ENCODE measurements around the gene SDK2.
A peak's percentile ranks its signal among the peaks of the same experiment; 100 is the strongest.

Gene SDK2

GRCh38 chr17:73641826-73642600 lies 2.2 kb downstream of the SDK2 start:
- peak in 1 of 42 donors; percentile 12 for DNase-seq

DNA sequence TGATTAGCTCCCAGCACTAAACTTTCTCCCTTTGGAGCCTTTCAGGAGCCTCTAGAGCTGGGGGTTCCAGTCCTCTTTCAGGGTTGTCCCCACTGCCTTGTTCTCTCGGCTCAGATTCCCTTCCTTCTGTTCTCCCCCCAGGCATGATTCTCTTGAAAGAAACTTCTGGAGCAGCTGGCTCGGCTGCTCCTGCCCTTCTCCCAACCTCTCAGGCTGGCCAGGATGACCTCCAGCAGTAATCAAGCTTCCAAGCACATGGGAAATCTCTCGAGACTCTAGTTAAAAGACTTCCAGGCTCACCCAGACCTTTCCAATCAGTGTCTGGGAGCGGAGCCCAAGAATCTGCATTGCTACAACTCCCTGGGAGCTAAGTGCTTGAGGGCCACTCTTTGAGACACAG lies 3.6 kb downstream of the SDK2 start:
- intact Hi-C loops (cut with DNase I): loop anchor here (5.0 kb wide), 1 partner anchor 213 kb away; no protein-coding TSS in a partner anchor
- DNase-seq: peak in 1 of 42 donors; percentile 3

More at GRCh38 chr17:73641826-73642600, 2.2 kb downstream of the SDK2 start:
- intact Hi-C loops (cut with DNase I): loop anchor here (5.0 kb wide), 1 partner anchor 215 kb away; no protein-coding TSS in a partner anchor

DNA sequence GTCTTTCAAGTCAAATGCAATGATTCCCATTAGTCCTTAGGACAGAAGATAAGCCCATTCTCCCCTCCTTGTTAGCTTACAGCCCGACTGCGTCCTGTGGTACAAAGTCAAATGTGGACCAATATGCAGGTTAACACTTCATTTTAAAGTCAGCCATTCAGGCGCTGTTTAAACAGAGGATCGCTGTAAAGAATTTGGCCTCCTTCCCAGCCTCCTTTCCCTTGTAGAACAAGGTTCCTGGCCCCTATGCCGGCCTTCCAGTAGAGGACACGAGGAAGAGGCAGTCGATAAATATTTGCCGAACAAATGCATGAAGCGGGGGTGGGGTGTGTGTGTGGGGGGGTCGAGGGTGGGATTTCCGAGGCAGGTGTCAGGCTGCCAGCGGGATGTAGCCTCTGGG lies 4.3 kb downstream of the SDK2 start:
- intact Hi-C loops (cut with DNase I): loop anchor here (5.0 kb wide), 1 partner anchor 213 kb away; no protein-coding TSS in a partner anchor
- DNase-seq: peak in 1 of 42 donors; percentile 19

DNA sequence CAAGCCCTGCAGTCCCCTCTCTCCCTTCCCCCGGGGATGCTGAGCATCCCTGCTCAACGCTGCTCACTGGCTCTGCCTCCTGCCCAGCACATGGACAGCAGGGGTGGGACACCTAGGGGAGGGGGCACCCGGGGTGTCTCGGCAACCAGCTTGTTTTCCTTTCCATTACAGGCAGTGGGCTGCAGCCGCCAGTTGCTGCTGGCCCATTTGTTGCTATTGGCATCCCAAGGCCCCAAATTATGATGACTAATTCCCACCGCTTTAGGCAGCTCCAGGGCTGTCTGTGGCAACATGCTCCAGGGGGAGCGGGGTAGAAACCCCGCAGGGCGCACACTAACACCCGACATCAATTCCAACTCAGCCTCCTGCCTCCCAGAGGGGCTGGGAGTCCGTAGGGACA lies 4.9 kb downstream of the SDK2 start:
- DNase-seq: peak in 1 of 42 donors; percentile 14
- intact Hi-C loops (cut with DNase I): no loop called here

DNA sequence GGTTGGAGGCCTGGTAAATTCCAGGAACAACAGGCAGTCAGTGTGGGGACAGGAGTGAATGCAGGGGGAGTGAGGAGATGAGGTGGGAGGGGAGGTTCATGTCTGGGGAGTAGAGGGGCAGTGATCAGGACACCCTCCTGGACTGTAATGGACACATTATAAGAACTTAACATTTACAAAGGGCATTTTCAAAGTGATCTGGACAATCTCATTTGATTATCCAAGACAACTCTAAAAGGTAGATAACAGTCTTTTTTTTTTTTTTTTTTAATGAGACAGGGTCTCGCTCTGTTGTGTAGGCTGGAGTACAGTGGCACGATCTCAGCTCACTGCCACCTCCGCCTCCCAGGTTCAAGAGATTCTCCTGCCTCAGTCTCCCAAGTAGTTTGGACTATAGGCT lies 5.7 kb downstream of the SDK2 start:
- DNase-seq: no peak
- intact Hi-C loops (cut with DNase I): no loop called here

- DNase-seq: no peak
- intact Hi-C loops (cut with DNase I): no loop called here
Measured at GRCh38 chr17:73637866-73638265, 6.4 kb downstream of the SDK2 start.

- DNase-seq: no peak
- intact Hi-C loops (cut with DNase I): no loop called here
Measured at GRCh38 chr17:73635101-73635817, 9.0 kb downstream of the SDK2 start.

GRCh38 chr17:73634629-73635028 lies 9.6 kb downstream of the SDK2 start:
- intact Hi-C loops (cut with DNase I): no loop called here
- DNase-seq: no peak

DNA sequence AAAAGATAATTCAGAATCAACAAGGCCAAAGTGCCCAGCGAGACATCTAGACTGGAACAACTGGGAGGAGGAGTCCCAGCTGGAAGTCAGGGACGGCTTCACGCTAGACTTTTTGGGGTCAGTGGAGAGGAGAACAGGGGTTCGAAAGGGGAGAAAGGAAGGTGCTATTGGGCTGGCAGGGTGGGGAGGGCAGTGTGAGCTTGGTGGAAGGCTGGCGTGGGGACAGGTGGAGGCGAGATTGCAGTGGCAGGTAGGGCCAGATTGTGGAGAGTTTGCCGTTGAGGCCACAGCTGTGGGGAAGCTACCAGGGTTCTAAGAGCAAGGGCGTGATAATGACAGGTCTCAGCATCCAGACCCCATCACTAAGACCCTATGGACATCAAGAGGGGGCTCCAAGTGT lies 10.5 kb downstream of the SDK2 start:
- DNase-seq: no peak
- intact Hi-C loops (cut with DNase I): no loop called here

DNA sequence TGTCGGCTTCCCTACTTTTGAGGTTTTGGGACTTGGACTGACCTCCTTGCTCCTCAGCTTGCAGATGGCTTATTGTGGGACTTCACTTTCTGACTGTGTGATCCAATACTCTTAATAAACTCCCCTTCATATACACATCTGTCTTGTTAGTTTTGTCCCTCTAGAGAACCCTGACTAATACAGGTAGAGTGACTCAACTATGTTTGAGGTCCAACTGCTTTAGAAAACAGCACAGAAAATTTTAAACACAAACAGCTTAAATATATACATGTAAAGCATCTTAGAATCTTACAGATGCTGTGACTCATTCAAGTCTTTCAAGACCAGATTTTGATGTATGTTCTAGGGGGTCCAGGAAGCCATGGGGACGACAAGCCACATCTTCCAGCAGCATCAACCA lies 11.7 kb downstream of the SDK2 start:
- intact Hi-C loops (cut with DNase I): no loop called here
- no peak for DNase-seq

- no peak for DNase-seq
Measured at GRCh38 chr17:73630965-73631595, 13.2 kb downstream of the SDK2 start.

DNA sequence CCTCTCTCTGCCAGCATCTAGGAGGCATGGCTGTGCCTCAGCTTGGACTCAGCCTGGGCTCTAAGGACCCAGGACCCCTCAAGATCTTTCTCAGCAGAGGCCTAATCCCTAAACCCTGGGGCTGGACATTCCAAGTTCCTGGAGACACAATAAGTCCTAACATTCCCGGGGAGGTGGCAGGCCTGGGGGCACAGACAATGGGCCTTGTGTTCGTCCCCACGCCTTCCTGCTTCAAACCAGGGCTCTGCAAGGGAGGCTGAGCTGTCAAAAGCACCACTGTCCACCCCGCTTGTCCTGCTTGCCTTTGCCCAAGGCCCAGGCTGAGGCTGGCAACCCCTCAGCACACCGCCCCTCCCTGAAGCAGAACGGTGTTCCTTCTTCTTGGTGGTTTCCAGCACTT lies 13.7 kb downstream of the SDK2 start:
- peak in 24 of 42 donors; percentile 15 to 69 (median 42) for DNase-seq
- intact Hi-C loops (cut with DNase I): no loop called here

More at GRCh38 chr17:73630965-73631595, 13.2 kb downstream of the SDK2 start:
- intact Hi-C loops (cut with DNase I): no loop called here

DNA sequence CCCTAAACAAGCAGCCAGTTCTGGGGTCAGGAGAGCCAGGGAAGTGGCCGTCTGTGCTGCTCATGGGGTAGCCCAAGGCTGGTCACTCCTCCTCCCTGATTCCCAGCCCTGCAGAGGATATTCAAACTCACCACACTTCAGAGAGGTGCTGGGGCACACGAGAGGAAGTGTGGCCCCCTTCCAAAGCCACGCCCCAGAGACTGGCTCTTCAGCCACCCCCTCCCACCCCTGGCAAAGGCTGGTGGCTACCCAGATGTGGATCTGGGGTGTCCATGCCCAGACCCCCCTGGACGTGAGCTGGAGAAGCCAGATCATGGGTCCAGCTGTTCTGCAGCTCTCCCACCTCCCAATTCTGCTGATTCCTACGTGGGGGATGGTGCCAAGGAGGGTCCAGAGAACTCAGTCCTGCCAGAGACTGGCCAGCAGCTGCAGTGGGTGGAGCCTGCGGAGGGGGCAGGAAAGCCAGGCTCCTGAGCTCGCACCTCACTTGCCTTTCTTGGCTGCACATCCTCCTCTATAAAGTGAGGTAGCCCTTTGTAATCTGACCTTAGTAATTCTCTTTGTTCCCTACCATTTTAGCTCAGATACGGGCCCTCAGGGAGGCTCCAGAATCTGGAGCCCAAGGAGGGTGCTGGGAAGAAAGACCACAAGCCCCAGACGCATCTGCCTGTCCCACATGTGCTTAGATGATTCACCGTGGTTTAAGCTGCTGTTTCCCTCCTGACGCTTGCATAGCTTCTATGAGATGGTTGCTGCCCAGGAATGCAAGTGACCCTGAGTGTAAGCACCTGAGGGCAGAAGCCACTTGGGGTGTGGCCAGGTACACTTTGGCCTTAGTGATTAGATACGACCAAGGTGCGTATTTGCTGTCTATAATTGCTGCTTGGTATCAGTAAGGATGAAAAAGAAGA lies 15.3 kb downstream of the SDK2 start:
- intact Hi-C loops (cut with DNase I): no loop called here
- DNase-seq: no peak

GRCh38 chr17:73625991-73626673 lies 18.1 kb downstream of the SDK2 start:
- intact Hi-C loops (cut with DNase I): no loop called here

DNA sequence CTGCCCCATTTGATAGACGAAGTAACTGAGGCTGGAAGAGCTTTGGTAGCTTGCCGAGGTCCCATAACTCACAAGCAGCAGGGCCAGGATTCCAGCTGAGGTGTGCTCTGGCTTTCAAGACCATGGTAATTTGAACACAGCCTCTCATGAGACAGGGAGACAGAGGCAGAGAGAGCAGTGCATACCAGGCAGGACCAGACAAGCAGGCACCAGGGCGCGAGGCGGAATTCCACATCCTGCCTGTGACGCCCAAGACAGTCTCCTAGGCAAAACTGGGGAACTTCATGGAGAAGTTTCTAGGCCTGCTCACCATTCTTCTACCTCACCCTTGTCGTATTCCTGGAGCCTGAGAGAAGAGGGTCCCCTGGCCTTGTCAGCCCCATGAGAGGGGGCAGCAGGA lies 19.2 kb downstream of the SDK2 start:
- intact Hi-C loops (cut with DNase I): no loop called here
- no peak for DNase-seq

More at GRCh38 chr17:73625991-73626673, 18.1 kb downstream of the SDK2 start:
- peak in 7 of 42 donors; percentile 13 to 50 (median 35) for DNase-seq

DNA sequence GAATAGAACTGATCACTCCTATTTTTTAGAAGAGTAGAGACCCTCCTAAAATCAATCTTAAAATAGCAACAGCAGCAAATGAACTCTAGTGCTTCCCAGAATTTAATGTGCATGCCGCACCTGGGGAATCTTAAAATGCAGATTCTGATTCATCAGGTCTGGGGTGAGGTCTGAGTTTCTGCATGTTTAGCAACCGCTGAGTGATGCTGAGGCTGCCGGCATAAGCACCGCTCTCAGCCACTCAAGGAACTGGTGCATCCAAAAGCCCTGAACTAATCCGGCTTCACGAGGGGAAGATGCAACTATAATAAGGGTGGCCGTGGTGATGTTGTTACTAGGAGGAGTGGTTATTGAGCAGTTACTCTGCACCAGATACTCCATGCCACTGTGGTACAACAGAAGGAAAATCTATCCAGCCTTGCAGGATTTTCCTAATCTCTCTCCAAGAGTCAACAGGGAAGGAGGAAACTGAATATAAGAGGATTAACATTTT lies 19.7 kb downstream of the SDK2 start:
- intact Hi-C loops (cut with DNase I): no loop called here
- no peak for DNase-seq

- intact Hi-C loops (cut with DNase I): no loop called here
- DNase-seq: no peak
Measured at GRCh38 chr17:73623818-73624217, 20.4 kb downstream of the SDK2 start.

DNA sequence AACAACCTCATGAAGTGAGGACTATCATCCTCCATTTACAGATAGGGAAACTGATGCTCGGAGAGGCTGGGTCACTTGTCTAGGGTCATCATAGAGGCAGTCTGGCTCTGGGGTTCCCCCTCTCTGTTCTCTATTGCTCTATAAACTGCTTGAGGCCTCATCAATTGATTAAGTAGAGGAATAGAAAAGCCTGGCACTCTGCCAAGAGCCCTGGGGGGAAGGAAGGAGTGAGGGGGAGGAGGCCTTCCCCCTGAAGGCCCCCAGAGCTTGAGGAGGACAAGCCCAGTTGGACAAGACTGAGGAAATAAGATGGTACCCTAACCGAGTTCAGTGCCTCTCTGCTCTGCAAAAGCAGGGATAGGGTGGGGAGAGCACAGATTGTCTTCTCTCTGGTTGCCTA lies 21.0 kb downstream of the SDK2 start:
- intact Hi-C loops (cut with DNase I): no loop called here
- no peak for DNase-seq

Measured in head of caudate nucleus (tissue), 42 donors.